ENCODE results near the gene ITGAE.

- TF ChIP-seq CTCF (IDR thresholded peaks at IDR 0.05) (no peak), POLR2A (IDR thresholded peaks at IDR 0.05) (no peak)
Observed at GRCh38 chr17:3750926-3751325, 50.1 kb downstream of the ITGAE start.
